ENCODE results near the gene ARHGAP30.
"Not testable (repeated sequence)": the region's sequence is repeated elsewhere in the genome, so short reads cannot be mapped to it uniquely, and the experiment has no call there.

The ARHGAP30 gene

DNA sequence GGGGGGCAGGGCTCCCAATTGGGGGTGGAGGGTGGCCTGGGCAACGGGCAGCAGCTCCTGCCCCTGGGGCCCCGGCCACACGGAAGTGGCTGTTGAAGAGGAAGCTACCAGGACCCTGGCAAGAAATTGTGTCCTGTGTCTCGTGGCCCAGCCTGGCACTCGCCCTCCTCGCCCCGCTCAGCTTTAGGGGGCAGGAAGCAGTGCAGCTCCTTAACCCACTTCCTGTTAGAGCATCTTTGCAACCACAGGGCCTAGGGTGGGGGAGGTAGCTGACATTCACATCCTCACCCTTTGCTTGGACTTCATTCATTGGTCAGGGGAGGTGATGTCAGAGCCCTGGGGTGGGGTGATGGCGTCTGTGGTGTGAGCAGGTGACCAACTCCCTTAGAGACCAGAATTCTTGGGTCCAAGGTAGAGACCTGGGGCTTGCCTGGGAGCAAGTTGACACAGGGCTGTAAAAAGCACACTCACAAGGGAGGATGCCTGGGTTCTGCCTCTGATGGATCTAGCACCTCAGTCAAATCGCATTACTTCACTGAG is at the start of gene ARHGAP30:
Gene ARHGAP30 (minus strand): TSS at position 161 of the 540 bp plus-strand sequence. CDS start 267 bp downstream, outside the sequence.
- peak; percentile 27 for DNase-seq

GRCh38 chr1:161117759-161118581 is 48.3 kb upstream of the ARHGAP30 start, which contains the start of the genes NIT1 and PFDN2:
NIT1 (plus strand) TSS chr1:161118105; CDS start chr1:161118177, 72 bp downstream.
PFDN2 (minus strand) TSS chr1:161118037; CDS start chr1:161118026, 11 bp downstream.
- DNase-seq: peak; percentile 84

DNA sequence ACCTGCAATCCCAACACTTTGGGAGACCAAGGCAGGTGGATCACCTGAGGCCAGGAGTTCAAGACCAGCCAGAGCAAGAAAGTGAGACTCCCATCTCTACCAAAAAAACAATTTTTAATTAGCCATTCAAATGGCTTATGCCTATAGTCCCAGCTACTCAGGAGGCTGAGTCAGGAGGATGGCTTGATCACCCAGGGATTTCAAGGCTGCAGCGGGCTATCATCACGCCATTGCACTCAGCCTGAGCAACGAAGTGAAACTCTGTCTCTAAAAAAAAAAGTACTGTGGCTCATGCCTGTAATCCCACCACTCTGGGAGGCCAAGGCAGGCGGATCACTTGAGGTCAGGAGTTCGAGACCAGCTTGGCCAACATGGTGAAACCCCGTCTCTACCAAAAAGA is 46.3 kb upstream of the ARHGAP30 start:
- not testable (repeated sequence) for DNase-seq

DNA sequence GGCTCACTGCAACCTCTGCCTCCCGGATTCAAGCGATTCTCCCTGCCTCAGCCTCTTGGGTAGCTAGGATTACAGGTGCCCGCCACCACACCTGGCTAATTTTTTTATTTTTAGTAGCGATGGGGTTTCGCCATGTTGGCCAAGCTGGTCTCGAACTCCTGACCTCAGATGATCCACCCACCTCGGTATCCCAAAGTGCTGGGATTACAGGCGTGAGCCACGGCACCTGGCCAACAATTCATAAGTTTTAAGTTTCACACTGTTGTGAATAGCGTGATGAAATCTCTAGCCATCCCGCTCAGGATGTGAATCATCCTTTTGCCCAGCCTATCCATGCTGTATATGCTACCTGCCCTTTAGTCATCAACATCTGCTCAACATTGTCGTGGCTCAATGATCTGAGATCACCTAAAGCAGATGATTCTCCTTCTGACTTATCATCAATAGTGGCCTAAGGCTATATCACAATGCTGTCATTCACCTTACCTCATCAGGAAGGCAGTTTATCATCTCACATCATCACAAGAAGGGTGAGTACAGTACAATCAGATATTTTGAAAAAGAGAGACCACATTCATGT is 45.5 kb upstream of the ARHGAP30 start:
- DNase-seq: no peak

GRCh38 chr1:161114556-161114955 is 44.9 kb upstream of the ARHGAP30 start:
- no peak for DNase-seq

DNA sequence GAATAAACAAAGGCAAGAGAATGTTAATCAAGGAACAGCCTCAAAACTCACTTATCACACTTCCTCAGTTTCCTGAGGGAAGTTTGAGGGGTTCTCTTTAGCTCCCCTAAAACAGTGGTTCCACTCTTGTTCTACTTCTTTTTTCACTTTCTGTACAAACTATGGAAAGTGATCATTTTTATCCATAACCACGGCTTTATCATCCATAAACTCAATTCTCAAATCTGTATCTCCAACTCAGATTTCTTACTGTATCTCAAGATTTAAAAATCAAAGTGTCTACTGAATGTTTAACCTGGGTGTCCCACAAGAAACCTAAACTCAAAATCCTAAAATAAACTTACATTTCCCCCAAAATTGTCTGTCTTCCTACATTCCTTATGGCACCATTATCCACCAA is 44.2 kb upstream of the ARHGAP30 start:
- DNase-seq: no peak

GRCh38 chr1:161111527-161111926 is 41.8 kb upstream of the ARHGAP30 start:
- DNase-seq: no peak

DNA sequence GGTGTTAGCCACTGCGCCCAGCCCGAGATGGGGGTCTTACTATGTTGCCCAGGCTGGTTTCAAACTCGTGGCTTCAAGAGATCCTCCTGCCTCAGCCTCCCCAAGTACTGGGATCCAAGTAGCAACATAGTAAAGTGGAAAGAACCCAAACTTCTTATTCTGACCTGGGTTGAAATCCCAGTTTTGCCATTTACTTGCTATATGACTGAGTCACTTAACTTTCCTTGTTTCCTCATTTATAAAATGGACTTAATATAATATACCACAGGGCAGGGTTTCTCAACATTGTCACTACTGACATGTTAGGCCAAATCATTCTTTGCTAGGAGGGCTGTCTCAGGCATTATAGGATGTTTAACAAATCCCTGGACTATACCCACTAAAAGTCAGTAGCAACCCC is 41.4 kb upstream of the ARHGAP30 start:
- DNase-seq: no peak

GRCh38 chr1:161106431-161106830 is 36.7 kb upstream of the ARHGAP30 start:
- DNase-seq: no peak

DNA sequence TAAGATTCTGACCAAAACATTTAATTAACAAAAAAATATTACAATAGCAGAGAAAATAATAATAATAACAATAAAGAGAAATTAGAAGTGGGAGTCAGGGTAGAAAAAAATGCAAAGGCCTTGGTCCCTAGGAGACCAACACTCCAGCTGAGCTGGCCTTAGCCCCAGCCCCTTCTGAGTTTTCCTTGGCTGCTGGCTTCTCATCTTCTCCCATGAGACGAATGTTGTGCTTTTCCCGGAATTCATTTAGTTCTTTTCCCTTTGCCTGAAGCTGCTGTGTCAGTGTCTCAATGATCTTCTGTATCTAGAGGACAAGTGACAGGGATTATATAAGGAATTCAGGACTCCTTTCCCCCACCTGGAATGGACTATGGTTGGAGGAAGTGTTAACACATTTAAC is 30.9 kb upstream of the ARHGAP30 start:
- DNase-seq: no peak

- DNase-seq: no peak
These were observed 29.6 kb upstream of the ARHGAP30 start for GRCh38 chr1:161099090-161099802.

DNA sequence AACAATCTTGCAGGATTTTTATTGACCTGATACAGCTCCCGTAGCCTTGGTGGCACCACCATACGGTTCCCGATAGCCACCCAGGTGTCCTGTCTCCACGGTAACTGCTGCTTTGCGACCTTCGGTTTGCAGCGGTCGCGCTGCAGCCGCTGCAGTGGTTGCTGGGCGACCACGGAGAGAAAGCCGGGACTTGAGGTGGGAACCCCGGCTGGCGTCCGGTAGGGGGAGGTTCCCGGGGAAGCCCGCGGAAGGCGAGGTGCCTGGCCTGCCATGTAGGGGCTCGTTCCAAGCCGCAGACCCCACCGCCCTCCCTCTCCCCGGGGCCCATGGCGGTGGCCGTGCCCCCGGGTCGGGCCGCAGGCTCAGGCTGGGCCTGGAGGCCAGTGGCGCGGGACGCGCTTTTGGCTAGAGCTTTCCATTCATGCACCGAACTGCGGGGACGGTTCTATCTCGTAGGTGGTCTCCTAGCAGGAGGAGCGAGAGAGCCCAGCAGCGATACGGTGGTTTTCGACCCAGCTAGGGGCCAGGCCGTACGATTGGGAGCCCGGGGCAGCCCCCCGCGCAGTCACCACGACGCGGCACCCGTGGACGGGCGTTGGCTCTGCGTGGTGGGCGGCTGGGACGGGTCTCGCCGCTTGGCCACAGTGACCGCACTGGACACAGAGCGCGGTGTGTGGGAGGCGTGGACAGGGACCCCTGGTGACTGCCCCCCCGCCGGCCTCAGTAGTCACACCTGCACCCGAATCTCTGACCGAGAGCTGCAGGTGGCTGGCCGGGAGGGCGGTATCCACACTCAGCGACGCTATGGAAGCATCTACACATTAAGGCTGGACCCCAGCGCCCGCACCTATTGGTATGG is 28.7 kb upstream of the ARHGAP30 start, which contains the start of gene KLHDC9:
Gene KLHDC9 (plus strand): TSS at position 152 of the 859 bp plus-strand sequence. CDS start 175 bp downstream, at position 327.
- DNase-seq: peak; percentile 72

GRCh38 chr1:161096530-161096929 is 26.8 kb upstream of the ARHGAP30 start:
- no peak for DNase-seq

- no peak for DNase-seq
These were observed 26.3 kb upstream of the ARHGAP30 start for GRCh38 chr1:161096015-161096414.

GRCh38 chr1:161095230-161095629 is 25.5 kb upstream of the ARHGAP30 start:
- DNase-seq: no peak

GRCh38 chr1:161094481-161094880 is 24.8 kb upstream of the ARHGAP30 start:
- DNase-seq: no peak

GRCh38 chr1:161092621-161093028 is 22.9 kb upstream of the ARHGAP30 start:
- DNase-seq: no peak

DNA sequence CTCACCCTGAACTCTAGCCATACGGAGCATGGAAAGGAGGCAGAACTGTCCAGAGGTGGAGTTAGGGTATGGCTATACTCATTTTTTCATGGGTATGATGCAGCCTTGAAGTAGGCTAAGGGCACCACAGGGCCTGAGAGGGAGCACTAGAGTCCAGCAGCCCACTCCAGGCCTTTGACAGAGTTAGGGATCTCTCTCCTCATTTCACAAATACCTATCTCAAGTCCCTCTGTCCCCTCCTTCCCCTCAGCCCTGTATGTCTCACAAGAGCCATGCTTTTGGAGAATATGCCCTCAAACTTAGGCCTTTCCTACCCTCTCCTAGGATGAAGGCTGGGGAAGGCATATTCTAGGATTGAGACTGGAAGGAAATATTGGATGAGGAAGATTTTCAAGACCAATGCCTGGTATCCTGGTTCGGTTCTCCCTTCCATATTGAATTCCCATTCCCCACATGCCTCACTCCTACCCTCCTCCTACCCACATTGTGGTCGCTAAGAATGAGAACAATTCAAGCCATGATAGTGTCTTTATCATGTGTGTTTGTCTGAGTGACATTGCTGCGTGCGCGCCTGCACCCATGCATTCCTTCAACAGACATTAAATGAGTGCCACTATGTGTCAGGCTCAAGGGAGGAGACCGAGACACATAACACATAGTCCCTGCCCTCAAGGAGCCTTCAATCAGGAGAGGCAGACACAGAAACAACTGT is 22.3 kb upstream of the ARHGAP30 start:
- no peak for DNase-seq

- no peak for DNase-seq
These were observed 21.4 kb upstream of the ARHGAP30 start for GRCh38 chr1:161091093-161091492.

- no peak for DNase-seq
These were observed 20.9 kb upstream of the ARHGAP30 start for GRCh38 chr1:161090617-161091016.

- no peak for DNase-seq
These were observed 20.2 kb upstream of the ARHGAP30 start for GRCh38 chr1:161089938-161090337.

Data from midbrain (tissue), 1 donor.